GM12878 (cell line): ENCODE results near the gene NAPEPLD. TPM values are rescaled to one million over a fixed set of nuclear protein-coding genes. Genes with fewer than 3 reads are reported as not detected.

Source experiments
- ATAC-seq: fragments of 200-7000 bp; cut with Tn5 transposase; 3 replicates; pipeline ENCODE4 v1.9.1; 2020; ENCODE audit warnings: mild to moderate bottlenecking, moderate library complexity
- BruUV-seq: library from RNA; stranded (reverse); fragments of 400-500 nt; replicated peaks from 2 replicates; lab custom pipeline; 2021; lab: Mats Ljungman, UMichigan
- CTCF ChIA-PET: fragments of 300-600 bp; sonication (Branson Sonifier 250); formaldehyde crosslinking; extraction: SDS; loops from one replicate; lab custom pipeline; 2021; ENCODE audit warnings: inconsistent platforms; lab: Yijun Ruan, JAX
- POLR2A ChIA-PET: fragments of 350-600 bp; formaldehyde crosslinking; extraction: SDS; loops from one replicate; lab custom pipeline; 2021; ENCODE audit warnings: inconsistent platforms; lab: Charles Lee
- RAD21 ChIA-PET: fragments of 300-600 bp; sonication (Branson Sonifier 250); formaldehyde crosslinking; loops from one replicate; lab custom pipeline; 2023; ENCODE audit warnings: antibody characterized with exemption; ENCODE audit not compliant: unreplicated experiment; lab: Charles Lee
- SMC1A ChIA-PET: fragments of 300-600 bp; sonication (Branson Sonifier 250); formaldehyde crosslinking; loops from one replicate; lab custom pipeline; 2023; ENCODE audit not compliant: unreplicated experiment, uncharacterized antibody; lab: Charles Lee
- DNase-seq: peaks from one replicate; pipeline ENCODE4 v3.0.0-alpha.2; 2011; ENCODE audit warnings: low read depth, low spot score
- FAIRE-seq: peaks from 3 replicates; lab custom pipeline; 2011; peaks lifted over from hg19 to GRCh38; lab: Jason Lieb, UNC
- H2AFZ ChIP-seq: 2 replicates; pipeline ENCODE4 v1.6.0; 2011; ENCODE audit warnings: low read depth, low read length, control low read depth; ENCODE audit not compliant: control insufficient read depth
- H3K27ac ChIP-seq: 2 replicates; pipeline ENCODE4 v1.5.1; 2011; ENCODE audit warnings: control low read depth; ENCODE audit not compliant: control insufficient read depth, insufficient read depth
- H3K27me3 ChIP-seq, 2 experiments: replicated peaks in 1 of 2; 2 replicates each; pipeline versions ENCODE4 v1.6.0 to v1.6.1; 2011; ENCODE audit warnings: low read length in 1 of 2; ENCODE audit not compliant: control insufficient read depth in 2 of 2, insufficient read depth in 2 of 2
- H3K36me3 ChIP-seq, 2 experiments: 2 replicates each; pipeline ENCODE4 v1.5.1; 2011; ENCODE audit warnings: low read length in 1 of 2; ENCODE audit not compliant: control insufficient read depth in 2 of 2, insufficient read depth in 2 of 2
- H3K4me1 ChIP-seq: 2 replicates; pipeline ENCODE4 v1.6.1; 2011; ENCODE audit warnings: mild to moderate bottlenecking, low read length, moderate library complexity, mixed read lengths; ENCODE audit not compliant: control insufficient read depth, insufficient read depth
- H3K4me2 ChIP-seq: 2 replicates; pipeline ENCODE4 v1.6.0; 2011; ENCODE audit warnings: control low read depth; ENCODE audit not compliant: control insufficient read depth, insufficient read depth
- H3K4me3 ChIP-seq: fragments of 200-600 bp; sonication (generic); 2 replicates; pipeline ENCODE4 v1.5.1; 2016
- H3K79me2 ChIP-seq: 2 replicates; pipeline ENCODE4 v1.6.0; 2011; ENCODE audit warnings: low read length; ENCODE audit not compliant: control insufficient read depth, insufficient read depth
- H3K9ac ChIP-seq: 2 replicates; pipeline ENCODE4 v1.8.0; 2011; ENCODE audit warnings: low read length, control low read depth, mixed read lengths; ENCODE audit not compliant: control insufficient read depth, insufficient read depth
- H3K9me3 ChIP-seq: replicated peaks from 3 replicates; pipeline ENCODE4 v1.5.1; 2011; ENCODE audit warnings: mild to moderate bottlenecking, low read length; ENCODE audit not compliant: control insufficient read depth, insufficient read depth
- H4K20me1 ChIP-seq: 2 replicates; pipeline ENCODE4 v1.6.0; 2011; ENCODE audit not compliant: control insufficient read depth, insufficient read depth
- E2F4 ChIP-seq: IDR thresholded peaks from 2 replicates; pipeline ENCODE4 v1.6.1; 2012; ENCODE audit warnings: low read depth, low read length, improper control_type of control experiment
- MAX ChIP-seq: IDR thresholded peaks from 2 replicates; pipeline ENCODE4 v1.6.1; 2012; ENCODE audit warnings: low read depth, low read length, improper control_type of control experiment
- MLLT1 ChIP-seq: fragments of 450-650 bp; IDR thresholded peaks from 2 replicates; pipeline ENCODE4 v1.6.1; 2016; ENCODE audit warnings: mild to moderate bottlenecking
- NKRF ChIP-seq: fragments of 450-650 bp; conservative IDR thresholded peaks from 2 replicates; pipeline ENCODE4 v1.6.1; 2017; ENCODE audit warnings: mild to moderate bottlenecking, moderate library complexity
- PBX3 ChIP-seq: IDR thresholded peaks from 2 replicates; pipeline ENCODE4 v1.6.1; 2011; ENCODE audit warnings: mild to moderate bottlenecking, low read depth, low read length, moderate library complexity; ENCODE audit not compliant: insufficient replicate concordance
- RELB ChIP-seq: fragments of 450-650 bp; IDR thresholded peaks from 2 replicates; pipeline ENCODE4 v1.6.1; 2017; ENCODE audit warnings: low read depth, mild to moderate bottlenecking, moderate library complexity
- SUPT20H ChIP-seq: IDR thresholded peaks from 2 replicates; pipeline ENCODE4 v1.6.1; 2011; ENCODE audit warnings: low read depth, mild to moderate bottlenecking, low read length, moderate library complexity, borderline replicate concordance; ENCODE audit not compliant: control insufficient read depth
- TARDBP ChIP-seq: IDR thresholded peaks from 2 replicates; pipeline ENCODE4 v1.6.1; 2016; ENCODE audit warnings: borderline replicate concordance
- WGBS: methylation state at CpG from one replicate; pipeline ENCODE4 v1.1.6; 2016; ENCODE audit warnings: low lambda C conversion rate; ENCODE audit not compliant: insufficient replicate concordance, insufficient coverage; ENCODE audit errors: missing lambda C conversion rate; 5-methylcytosine and 5-hydroxymethylcytosine counted together
- in situ Hi-C: fragments of 300-500 bp; cut with MboI; formaldehyde crosslinking; loops from 9 replicates; pipeline ENCODE4 v1.14.3; 2018; ENCODE audit warnings: mixed read lengths
- intact Hi-C: fragments of 100-400 bp; cut with micrococcal nuclease; formaldehyde crosslinking; loops from one replicate; pipeline ENCODE4 v1.14.2; 2022; ENCODE audit not compliant: unreplicated experiment
- polyA plus RNA-seq, 11 experiments: library from polyadenylated mRNA; depleted of rRNA in 4 of 11; unstranded in 6 of 11; stranded (reverse) in 5 of 11; fragments of >200 nt; fragmentation: Nextera tagmentation in 4 of 11; fragmentation: Illumina TruSeq in 1 of 11; extraction: Ambion mirVana in 4 of 11; extraction: Trizol in 1 of 11; gene quantifications; 1 replicate in 1 of 11; 2 replicates in 10 of 11; pipeline versions ENCODE4 v1.2.1 to v1.2.3, GENCODE V29; 2011 to 2016; ENCODE audit warnings: inconsistent platforms in 2 of 11, missing spikeins in 2 of 11, low read depth in 1 of 11
- total RNA-seq, 4 experiments: library from RNA; depleted of rRNA in 3 of 4; stranded (reverse); fragments of >200 nt in 3 of 4; fragmentation: Illumina TruSeq in 1 of 4; extraction: Trizol in 1 of 4; gene quantifications; 2 replicates each; pipeline versions ENCODE4 v1.2.1 to v1.2.3, GENCODE V29; 2013 to 2021

The NAPEPLD gene
- total and polyA plus RNA-seq, 10 of the 15 experiments (the other 5 are each of a cell fraction or from before 2014, with no cell fraction given), result 6.0 to 16.2 (median 8.6) TPM

- TF ChIP-seq MAX, result no peak
- no peak for TF ChIP-seq E2F4
Observed at GRCh38 chr7:103119791-103120291, 29.1 kb downstream of the NAPEPLD start (continued).

- peaks cover 4 to 11% of the 10 kb centered on the region in 2 experiments; a peak in 3 of 4 replicates for H3K36me3 ChIP-seq
- H3K27ac ChIP-seq, result no peak overlapping the region
- ChIA-PET RAD21 (no interaction called here), SMC1A (no interaction called here), CTCF (no interaction called here), POLR2A (no interaction called here)
- H3K9ac ChIP-seq, result no peak overlapping the region
- TF ChIP-seq NKRF (no peak), SUPT20H (no peak), PBX3 (no peak), MLLT1 (no peak), TARDBP (no peak), RELB (no peak)
- no peak overlapping the region for H3K4me2 ChIP-seq
- H3K79me2 ChIP-seq, result no peaks in the 10 kb centered on the region
- intact Hi-C loops (no loop called here), in situ Hi-C loops (no loop called here)
- H3K4me3 ChIP-seq, result no peak overlapping the region
- no peak overlapping the region for H2AFZ ChIP-seq
- no peak for ATAC-seq
- H3K27me3 ChIP-seq, result no peaks in the 10 kb centered on the region
- WGBS, result 100% methylated on average over 2 of the region's 2 CpGs
- no peak for FAIRE-seq
- no peak for DNase-seq
- H4K20me1 ChIP-seq, result no peaks in the 10 kb centered on the region
- H3K9me3 ChIP-seq, result no peaks in the 10 kb centered on the region
- no peaks in the 10 kb centered on the region for H3K4me1 ChIP-seq
- no TSS peak for BruUV-seq
Observed at GRCh38 chr7:103117465-103117864, 31.4 kb downstream of the NAPEPLD start.
